Activated naive CD8-positive, alpha-beta T cell treated with anti-CD3 and anti-CD28 coated beads for 36 hours (primary cell): ENCODE measurements around the gene CNBD2. TPM values are rescaled to one million over a fixed set of nuclear protein-coding genes. Genes with fewer than 3 reads are reported as not detected.
"Not testable (repeated sequence)": the region's sequence is repeated elsewhere in the genome, so short reads cannot be mapped to it uniquely, and the experiment has no call there.

Experiments
- DNase-seq: peaks from one replicate; pipeline ENCODE4 v3.0.0; 2021
- H3K27ac Mint-ChIP-seq: one replicate; pipeline ENCODE4 v1.8.0; 2022; ENCODE audit warnings: mild to moderate bottlenecking, moderate library complexity, mixed read lengths
- H3K27me3 Mint-ChIP-seq: one replicate; pipeline ENCODE4 v1.8.0; 2022; ENCODE audit warnings: mild to moderate bottlenecking, mixed read lengths
- H3K36me3 Mint-ChIP-seq: one replicate; pipeline ENCODE4 v1.8.0; 2021; ENCODE audit warnings: mild to moderate bottlenecking, mixed read lengths
- H3K4me1 Mint-ChIP-seq: one replicate; pipeline ENCODE4 v1.8.0; 2021; ENCODE audit warnings: mixed read lengths
- H3K4me3 Mint-ChIP-seq: one replicate; pipeline ENCODE4 v1.8.0; 2022; ENCODE audit warnings: mild to moderate bottlenecking, moderate library complexity, mixed read lengths
- H3K9me3 Mint-ChIP-seq: one replicate; pipeline ENCODE4 v1.8.0; 2022; ENCODE audit warnings: mixed read lengths
- total RNA-seq, 2 experiments: library from RNA; stranded (reverse); gene quantifications; one replicate each; pipeline ENCODE4 v1.2.3, GENCODE V29; 2021

CNBD2 gene
- total RNA-seq, 2 experiments from 2014 or later: 3.6 to 3.8 TPM

GRCh38 chr20:36028106-36028808 is 59.9 kb downstream of the CNBD2 start:
- no peak for DNase-seq
- H3K9me3 Mint-ChIP-seq: no peaks in the 10 kb centered on the region
- H3K4me3 Mint-ChIP-seq: no peak overlapping the region
- no peaks in the 10 kb centered on the region for H3K27me3 Mint-ChIP-seq
- no peaks in the 10 kb centered on the region for H3K4me1 Mint-ChIP-seq
- no peak overlapping the region for H3K27ac Mint-ChIP-seq
- H3K36me3 Mint-ChIP-seq: no peaks in the 10 kb centered on the region

- Mint-ChIP-seq H3K27me3 (no peaks in the 10 kb centered on the region), H3K9me3 (no peaks in the 10 kb centered on the region), H3K4me3 (no peak overlapping the region), H3K27ac (no peak overlapping the region), H3K4me1 (no peaks in the 10 kb centered on the region), H3K36me3 (no peaks in the 10 kb centered on the region)
- DNase-seq: no peak
These were observed 61.8 kb downstream of the CNBD2 start for GRCh38 chr20:36030149-36030548.

GRCh38 chr20:36031806-36032205 is 63.4 kb downstream of the CNBD2 start:
- no peaks in the 10 kb centered on the region for H3K27me3 Mint-ChIP-seq
- H3K4me1 Mint-ChIP-seq: peaks cover 1% of the 10 kb centered on the region
- no peak overlapping the region for H3K4me3 Mint-ChIP-seq
- DNase-seq: no peak
- H3K9me3 Mint-ChIP-seq: no peaks in the 10 kb centered on the region
- H3K27ac Mint-ChIP-seq: no peak overlapping the region
- no peaks in the 10 kb centered on the region for H3K36me3 Mint-ChIP-seq

GRCh38 chr20:36034875-36035274 is 66.5 kb downstream of the CNBD2 start:
- H3K27me3 Mint-ChIP-seq: no peaks in the 10 kb centered on the region
- no peaks in the 10 kb centered on the region for H3K36me3 Mint-ChIP-seq
- no peak overlapping the region for H3K4me3 Mint-ChIP-seq
- H3K9me3 Mint-ChIP-seq: no peaks in the 10 kb centered on the region
- H3K27ac Mint-ChIP-seq: no peak overlapping the region
- H3K4me1 Mint-ChIP-seq: peaks cover 1% of the 10 kb centered on the region
- no peak for DNase-seq

GRCh38 chr20:36035745-36036144 is 67.4 kb downstream of the CNBD2 start:
- H3K4me3 Mint-ChIP-seq: no peak overlapping the region
- no peaks in the 10 kb centered on the region for H3K27me3 Mint-ChIP-seq
- no peaks in the 10 kb centered on the region for H3K36me3 Mint-ChIP-seq
- DNase-seq: no peak
- peaks cover 1% of the 10 kb centered on the region for H3K4me1 Mint-ChIP-seq
- H3K9me3 Mint-ChIP-seq: no peaks in the 10 kb centered on the region
- no peak overlapping the region for H3K27ac Mint-ChIP-seq

- no peak for DNase-seq
- Mint-ChIP-seq H3K9me3 (no peaks in the 10 kb centered on the region), H3K27ac (no peak overlapping the region), H3K4me3 (no peak overlapping the region), H3K36me3 (no peaks in the 10 kb centered on the region), H3K4me1 (peaks cover 1% of the 10 kb centered on the region), H3K27me3 (no peaks in the 10 kb centered on the region)
These were observed 68.3 kb downstream of the CNBD2 start for GRCh38 chr20:36036688-36037087.

GRCh38 chr20:36040571-36040970 is 72.2 kb downstream of the CNBD2 start:
- H3K27ac Mint-ChIP-seq: no peak overlapping the region
- H3K9me3 Mint-ChIP-seq: peaks cover 1% of the 10 kb centered on the region
- peaks cover 13% of the 10 kb centered on the region for H3K36me3 Mint-ChIP-seq
- H3K4me1 Mint-ChIP-seq: peaks cover 8% of the 10 kb centered on the region
- H3K4me3 Mint-ChIP-seq: no peak overlapping the region
- no peaks in the 10 kb centered on the region for H3K27me3 Mint-ChIP-seq
- DNase-seq: no peak

- DNase-seq: no peak
- Mint-ChIP-seq H3K36me3 (peaks cover 30% of the 10 kb centered on the region), H3K27me3 (no peaks in the 10 kb centered on the region), H3K9me3 (peaks cover 1% of the 10 kb centered on the region), H3K27ac (no peak overlapping the region), H3K4me3 (no peak overlapping the region), H3K4me1 (peaks cover 21% of the 10 kb centered on the region)
These were observed 75.1 kb downstream of the CNBD2 start for GRCh38 chr20:36043441-36043840.

GRCh38 chr20:36043892-36044515 is 75.6 kb downstream of the CNBD2 start:
- H3K4me1 Mint-ChIP-seq: peaks cover 26% of the 10 kb centered on the region

GRCh38 chr20:36045373-36045714 is 77.0 kb downstream of the CNBD2 start:
- Mint-ChIP-seq H3K9me3 (peaks cover 1% of the 10 kb centered on the region), H3K36me3 (peaks cover 45% of the 10 kb centered on the region), H3K4me3 (no peak overlapping the region), H3K4me1 (peaks cover 26% of the 10 kb centered on the region), H3K27ac (no peak overlapping the region), H3K27me3 (no peaks in the 10 kb centered on the region)
- no peak for DNase-seq

More at GRCh38 chr20:36043892-36044515, 75.6 kb downstream of the CNBD2 start:
- DNase-seq: no peak
- H3K9me3 Mint-ChIP-seq: peaks cover 1% of the 10 kb centered on the region
- no peak overlapping the region for H3K4me3 Mint-ChIP-seq
- H3K36me3 Mint-ChIP-seq: peaks cover 36% of the 10 kb centered on the region
- no peak overlapping the region for H3K27ac Mint-ChIP-seq
- H3K27me3 Mint-ChIP-seq: no peaks in the 10 kb centered on the region

GRCh38 chr20:36046073-36046798 is 77.8 kb downstream of the CNBD2 start:
- H3K27me3 Mint-ChIP-seq, H3K4me3 Mint-ChIP-seq, H3K9me3 Mint-ChIP-seq, DNase-seq, H3K27ac Mint-ChIP-seq: not testable (repeated sequence)
- Mint-ChIP-seq H3K4me1 (peaks cover 29% of the 10 kb centered on the region), H3K36me3 (peaks cover 45% of the 10 kb centered on the region)

- not testable (repeated sequence) for H3K9me3 Mint-ChIP-seq, H3K27me3 Mint-ChIP-seq, DNase-seq
- Mint-ChIP-seq H3K4me1 (peaks cover 30% of the 10 kb centered on the region), H3K36me3 (peaks cover 38% of the 10 kb centered on the region), H3K4me3 (peak overlapping the region; percentile 83), H3K27ac (peak overlapping the region; percentile 78)
These were observed 81.0 kb downstream of the CNBD2 start for GRCh38 chr20:36049408-36049807.

- Mint-ChIP-seq H3K9me3 (no peaks in the 10 kb centered on the region), H3K4me1 (peaks cover 27% of the 10 kb centered on the region), H3K27ac (peak overlapping the region; percentile 78), H3K36me3 (peaks cover 31% of the 10 kb centered on the region), H3K4me3 (peak overlapping the region; percentile 83), H3K27me3 (no peaks in the 10 kb centered on the region)
- DNase-seq: peak; percentile 90
These were observed 82.3 kb downstream of the CNBD2 start for GRCh38 chr20:36050436-36051317.

- H3K27ac Mint-ChIP-seq: peak overlapping the region; percentile 78
- H3K4me3 Mint-ChIP-seq: peak overlapping the region; percentile 83
- no peaks in the 10 kb centered on the region for H3K27me3 Mint-ChIP-seq
- no peak for DNase-seq
- no peaks in the 10 kb centered on the region for H3K9me3 Mint-ChIP-seq
- peaks cover 19% of the 10 kb centered on the region for H3K4me1 Mint-ChIP-seq
- peaks cover 24% of the 10 kb centered on the region for H3K36me3 Mint-ChIP-seq
These were observed 83.1 kb downstream of the CNBD2 start for GRCh38 chr20:36051318-36052116.
